KMS-11 (cell line): ENCODE results near the gene DSCAML1.

Source experiments
- H2AFZ ChIP-seq: fragments of 200-600 bp; sonication (generic); 2 replicates; pipeline ENCODE4 v1.6.1; 2016; ENCODE audit warnings: antibody characterized with exemption, mixed run types, low read depth
- H3K27ac ChIP-seq: fragments of 200-600 bp; sonication (generic); 2 replicates; pipeline ENCODE4 v1.6.1; 2016; ENCODE audit warnings: mild to moderate bottlenecking, mixed run types
- H3K27me3 ChIP-seq: fragments of 200-600 bp; sonication (generic); 2 replicates; pipeline ENCODE4 v1.6.1; 2017; ENCODE audit warnings: mild to moderate bottlenecking, low read depth, mixed run types, moderate library complexity; ENCODE audit not compliant: insufficient read depth
- H3K36me3 ChIP-seq: fragments of 200-600 bp; sonication (generic); 2 replicates; pipeline ENCODE4 v1.6.1; 2017; ENCODE audit warnings: mild to moderate bottlenecking, mixed run types; ENCODE audit not compliant: insufficient read depth
- H3K4me1 ChIP-seq: fragments of 200-600 bp; sonication (generic); 2 replicates; pipeline ENCODE4 v1.6.1; 2016; ENCODE audit warnings: mild to moderate bottlenecking, low read depth, mixed run types; ENCODE audit not compliant: poor library complexity, severe bottlenecking
- H3K4me2 ChIP-seq: fragments of 200-600 bp; sonication (generic); 2 replicates; pipeline ENCODE4 v1.7.0; 2016; ENCODE audit warnings: mild to moderate bottlenecking, mixed run types
- H3K4me3 ChIP-seq: fragments of 200-600 bp; sonication (generic); IDR thresholded peaks from 2 replicates; pipeline ENCODE4 v1.6.1; 2017; ENCODE audit warnings: low read depth, low read length, mixed read lengths; ENCODE audit not compliant: insufficient read depth
- H3K79me2 ChIP-seq: fragments of 200-600 bp; sonication (generic); 2 replicates; pipeline ENCODE4 v1.6.1; 2016; ENCODE audit warnings: low read depth, mixed run types; ENCODE audit not compliant: insufficient read depth
- H3K9ac ChIP-seq: fragments of 200-600 bp; sonication (generic); 2 replicates; pipeline ENCODE4 v1.6.1; 2016; ENCODE audit warnings: mild to moderate bottlenecking, mixed run types
- H4K20me1 ChIP-seq: fragments of 200-600 bp; sonication (generic); 2 replicates; pipeline ENCODE4 v1.6.1; 2016; ENCODE audit warnings: mild to moderate bottlenecking, mixed run types; ENCODE audit not compliant: insufficient read depth
- CTCF ChIP-seq: fragments of 200-600 bp; sonication (generic); conservative IDR thresholded peaks from 2 replicates; pipeline ENCODE4 v1.6.1; 2017; ENCODE audit warnings: low read depth, mild to moderate bottlenecking, antibody characterized with exemption, low read length, moderate library complexity, mixed read lengths

DSCAML1 gene

GRCh38 chr11:117548876-117549275, 248.1 kb downstream of the DSCAML1 start:
- Histone ChIP-seq H3K36me3 (no peaks in the 10 kb centered on the region), H4K20me1 (no peaks in the 10 kb centered on the region), H3K79me2 (no peaks in the 10 kb centered on the region), H3K9ac (no peak overlapping the region), H3K4me3 (no peak overlapping the region), H3K27me3 (no peaks in the 10 kb centered on the region), H2AFZ (no peak overlapping the region), H3K4me1 (no peaks in the 10 kb centered on the region), H3K27ac (no peak overlapping the region), H3K4me2 (no peak overlapping the region)
- TF ChIP-seq CTCF: no peak

- Histone ChIP-seq H3K9ac (no peak overlapping the region), H3K27me3 (no peaks in the 10 kb centered on the region), H3K4me3 (no peak overlapping the region), H3K4me1 (no peaks in the 10 kb centered on the region), H3K4me2 (no peak overlapping the region), H4K20me1 (no peaks in the 10 kb centered on the region), H3K79me2 (no peaks in the 10 kb centered on the region), H3K36me3 (no peaks in the 10 kb centered on the region), H3K27ac (no peak overlapping the region), H2AFZ (no peak overlapping the region)
- no peak for TF ChIP-seq CTCF
Observed at GRCh38 chr11:117547946-117548345, 249.1 kb downstream of the DSCAML1 start.

- Histone ChIP-seq H3K4me2 (no peak overlapping the region), H3K9ac (no peak overlapping the region), H3K79me2 (no peaks in the 10 kb centered on the region), H3K4me3 (no peak overlapping the region), H3K27ac (no peak overlapping the region), H3K4me1 (no peaks in the 10 kb centered on the region), H2AFZ (no peak overlapping the region), H3K27me3 (no peaks in the 10 kb centered on the region), H4K20me1 (no peaks in the 10 kb centered on the region), H3K36me3 (no peaks in the 10 kb centered on the region)
- no peak for TF ChIP-seq CTCF
Observed at GRCh38 chr11:117547195-117547850, 249.7 kb downstream of the DSCAML1 start.

GRCh38 chr11:117546431-117547194, 250.4 kb downstream of the DSCAML1 start:
- no peaks in the 10 kb centered on the region for H3K27me3 ChIP-seq
- H3K4me1 ChIP-seq: no peaks in the 10 kb centered on the region
- no peak overlapping the region for H3K27ac ChIP-seq
- TF ChIP-seq CTCF: no peak
- no peak overlapping the region for H2AFZ ChIP-seq
- H3K4me3 ChIP-seq: no peak overlapping the region
- H3K36me3 ChIP-seq: no peaks in the 10 kb centered on the region
- H4K20me1 ChIP-seq: no peaks in the 10 kb centered on the region
- H3K4me2 ChIP-seq: no peak overlapping the region
- no peak overlapping the region for H3K9ac ChIP-seq
- no peaks in the 10 kb centered on the region for H3K79me2 ChIP-seq
